LoVo (cell line): ENCODE data around the gene PROC.
A peak's percentile ranks its signal among the peaks of the same experiment; 100 is the strongest.
"Not testable (repeated sequence)": the region's sequence is repeated elsewhere in the genome, so short reads cannot be mapped to it uniquely, and the experiment has no call there.

ENCODE experiments used
- DNase-seq: peaks from one replicate; pipeline ENCODE4 v3.0.0-alpha.2; 2016; ENCODE audit warnings: low spot score

Gene PROC

GRCh38 chr2:127428057-127428814, 10.0 kb downstream of the PROC start:
- DNase-seq, result no peak

- no peak for DNase-seq
These were observed 10.5 kb downstream of the PROC start for GRCh38 chr2:127428815-127429109.

- no peak for DNase-seq
These were observed 11.1 kb downstream of the PROC start for GRCh38 chr2:127429291-127429690.

- no peak for DNase-seq
These were observed 11.7 kb downstream of the PROC start for GRCh38 chr2:127429844-127430425.

GRCh38 chr2:127431408-127432023, 13.3 kb downstream of the PROC start:
- DNase-seq, result no peak

- DNase-seq, result no peak
These were observed 16.3 kb downstream of the PROC start for GRCh38 chr2:127434515-127434914.

- no peak for DNase-seq
These were observed 18.8 kb downstream of the PROC start for GRCh38 chr2:127437056-127437455.

GRCh38 chr2:127437781-127438726, 19.8 kb downstream of the PROC start:
- DNase-seq, result no peak

- no peak for DNase-seq
These were observed 21.1 kb downstream of the PROC start for GRCh38 chr2:127439343-127439742.

- no peak for DNase-seq
These were observed 30.3 kb downstream of the PROC start for GRCh38 chr2:127448526-127448925.

- no peak for DNase-seq
These were observed 31.2 kb downstream of the PROC start for GRCh38 chr2:127449414-127449813.

- DNase-seq, result no peak
These were observed 31.7 kb downstream of the PROC start for GRCh38 chr2:127449898-127450297.

GRCh38 chr2:127451981-127452380, 33.8 kb downstream of the PROC start:
- DNase-seq, result no peak

- DNase-seq, result not testable (repeated sequence)
These were observed 34.2 kb downstream of the PROC start for GRCh38 chr2:127452423-127452822.

GRCh38 chr2:127453013-127453391, 34.8 kb downstream of the PROC start:
- DNase-seq, result no peak

- DNase-seq, result no peak
These were observed 35.4 kb downstream of the PROC start for GRCh38 chr2:127453392-127454171.

- peak; percentile 86 for DNase-seq
These were observed 36.7 kb downstream of the PROC start for GRCh38 chr2:127454595-127455565.

GRCh38 chr2:127455566-127456493, 37.6 kb downstream of the PROC start:
- peak; percentile 32 for DNase-seq

GRCh38 chr2:127456960-127457359, 38.7 kb downstream of the PROC start:
- no peak for DNase-seq
